ENCODE measurements around the gene RGS19.
A peak's percentile ranks its signal among the peaks of the same experiment; 100 is the strongest.
"Not testable (repeated sequence)": the region's sequence is repeated elsewhere in the genome, so short reads cannot be mapped to it uniquely, and the experiment has no call there.

RGS19 gene, protein sequence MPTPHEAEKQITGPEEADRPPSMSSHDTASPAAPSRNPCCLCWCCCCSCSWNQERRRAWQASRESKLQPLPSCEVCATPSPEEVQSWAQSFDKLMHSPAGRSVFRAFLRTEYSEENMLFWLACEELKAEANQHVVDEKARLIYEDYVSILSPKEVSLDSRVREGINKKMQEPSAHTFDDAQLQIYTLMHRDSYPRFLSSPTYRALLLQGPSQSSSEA

DNA sequence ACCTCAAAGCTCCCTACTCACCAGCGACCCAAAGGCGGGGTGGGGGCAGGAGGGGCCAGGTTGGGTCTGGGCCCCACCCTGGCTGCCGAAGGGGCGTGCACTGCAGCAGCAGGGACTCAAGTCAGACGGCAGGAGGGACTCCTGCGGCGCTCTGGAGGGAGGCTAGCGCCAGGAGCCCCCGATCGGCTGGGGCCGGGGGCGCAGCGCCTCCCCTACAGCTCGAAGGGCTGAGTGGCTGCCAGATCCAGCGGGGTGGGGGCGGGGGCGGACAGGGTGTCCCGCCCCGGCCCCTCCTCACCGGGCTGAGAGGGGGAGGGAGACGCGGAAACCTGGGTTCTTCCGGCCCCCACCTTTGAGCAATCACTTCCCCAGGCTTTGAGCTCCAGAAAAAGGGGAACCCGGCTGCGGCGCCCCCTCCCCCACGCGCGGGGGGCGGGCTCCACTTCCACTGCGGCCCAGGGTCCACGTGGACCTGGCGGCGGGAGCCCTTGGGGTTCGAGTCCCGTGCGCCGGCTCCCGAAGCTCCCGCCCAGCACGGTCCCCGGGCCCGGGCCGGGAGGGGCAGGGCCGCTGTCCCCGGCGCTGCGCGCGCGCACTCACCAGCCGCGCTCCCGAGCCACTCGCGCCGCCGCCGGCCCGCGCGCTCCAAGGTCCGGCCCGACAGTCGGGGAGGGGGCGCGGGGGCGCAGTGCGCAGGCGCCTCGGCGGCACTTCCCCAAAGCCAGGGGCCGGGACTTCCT, at the start of gene RGS19:
TSS of gene RGS19 (minus strand) at position 246 of the 740 bp plus-strand sequence. CDS start 2,632 bp downstream, outside the sequence.
- peak; percentile 78 to 86 for DNase-seq

DNA sequence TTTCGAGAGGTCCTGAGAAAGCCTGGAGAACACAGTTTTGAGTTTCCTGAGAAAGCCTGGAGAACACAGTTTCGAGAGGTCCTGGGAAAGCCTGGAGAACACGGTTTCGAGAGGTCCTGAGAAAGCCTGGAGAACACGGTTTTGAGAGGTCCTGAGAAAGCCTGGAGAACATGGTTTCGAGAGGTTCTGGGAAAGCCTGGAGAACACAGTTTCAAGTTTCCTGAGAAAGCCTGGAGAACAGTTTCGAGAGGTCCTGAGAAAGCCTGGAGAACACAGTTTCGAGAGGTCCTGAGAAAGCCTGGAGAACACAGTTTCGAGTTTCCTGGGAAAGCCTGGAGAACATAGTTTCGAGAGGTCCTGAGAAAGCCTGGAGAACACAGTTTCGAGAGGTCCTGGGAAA, 44.2 kb upstream of the RGS19 start:
- DNase-seq = not testable (repeated sequence)

DNA sequence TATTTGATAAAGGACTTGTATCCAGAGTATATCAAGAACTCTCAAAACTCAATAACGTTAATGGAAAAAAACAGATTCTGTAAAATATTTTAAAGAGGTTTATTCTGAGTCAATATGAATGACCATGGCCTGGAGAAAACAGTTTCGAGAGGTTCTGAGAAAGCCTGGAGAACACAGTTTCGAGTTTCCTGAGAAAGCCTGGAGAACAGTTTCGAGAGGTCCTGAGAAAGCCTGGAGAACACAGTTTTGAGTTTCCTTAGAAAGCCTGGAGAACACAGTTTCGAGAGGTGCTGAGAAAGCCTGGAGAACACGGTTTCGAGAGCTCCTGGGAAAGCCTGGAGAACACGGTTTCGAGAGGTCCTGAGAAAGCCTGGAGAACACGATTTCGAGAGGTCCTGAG, 43.6 kb upstream of the RGS19 start:
- DNase-seq = not testable (repeated sequence)

- no peak for DNase-seq
Observed at GRCh38 chr20:64121586-64121985, 42.3 kb upstream of the RGS19 start.

- DNase-seq = no peak
Observed at GRCh38 chr20:64119681-64120341, 40.5 kb upstream of the RGS19 start.

DNA sequence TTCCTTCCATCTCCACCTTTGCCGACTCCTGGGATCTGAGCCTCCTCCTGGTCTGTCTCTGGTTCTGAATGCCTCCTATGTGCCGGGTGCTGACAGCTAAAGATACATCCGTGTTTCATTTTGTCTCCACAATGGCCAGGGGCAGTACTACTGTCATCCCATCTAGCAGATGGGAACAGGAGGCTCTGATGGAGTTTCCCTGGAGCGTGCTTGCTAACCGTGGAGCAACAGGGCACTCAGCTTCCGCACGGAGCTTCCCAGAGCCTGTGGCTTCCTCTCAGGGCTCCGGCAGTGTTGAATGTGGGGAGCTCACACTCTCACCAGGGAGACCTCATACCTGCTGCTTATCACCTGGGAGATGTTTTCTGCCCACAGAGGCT, 40.0 kb upstream of the RGS19 start:
- DNase-seq = no peak

DNA sequence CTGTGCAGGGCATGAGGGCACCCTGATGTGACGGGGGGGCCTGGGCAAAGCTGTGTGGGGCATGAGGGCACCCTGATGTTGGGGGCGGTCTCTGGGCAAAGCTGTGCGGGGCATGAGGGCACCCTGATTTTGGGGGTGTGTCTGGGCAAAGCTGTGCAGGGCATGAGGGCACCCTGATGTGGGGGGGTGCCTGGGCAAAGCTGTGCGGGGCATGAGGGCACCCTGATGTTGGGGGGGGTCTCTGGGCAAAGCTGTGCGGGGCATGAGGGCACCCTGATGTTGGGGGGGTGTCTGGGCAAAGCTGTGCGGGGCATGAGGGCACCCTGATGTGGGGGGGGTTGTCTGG, 38.1 kb upstream of the RGS19 start:
- DNase-seq = not testable (repeated sequence)

DNA sequence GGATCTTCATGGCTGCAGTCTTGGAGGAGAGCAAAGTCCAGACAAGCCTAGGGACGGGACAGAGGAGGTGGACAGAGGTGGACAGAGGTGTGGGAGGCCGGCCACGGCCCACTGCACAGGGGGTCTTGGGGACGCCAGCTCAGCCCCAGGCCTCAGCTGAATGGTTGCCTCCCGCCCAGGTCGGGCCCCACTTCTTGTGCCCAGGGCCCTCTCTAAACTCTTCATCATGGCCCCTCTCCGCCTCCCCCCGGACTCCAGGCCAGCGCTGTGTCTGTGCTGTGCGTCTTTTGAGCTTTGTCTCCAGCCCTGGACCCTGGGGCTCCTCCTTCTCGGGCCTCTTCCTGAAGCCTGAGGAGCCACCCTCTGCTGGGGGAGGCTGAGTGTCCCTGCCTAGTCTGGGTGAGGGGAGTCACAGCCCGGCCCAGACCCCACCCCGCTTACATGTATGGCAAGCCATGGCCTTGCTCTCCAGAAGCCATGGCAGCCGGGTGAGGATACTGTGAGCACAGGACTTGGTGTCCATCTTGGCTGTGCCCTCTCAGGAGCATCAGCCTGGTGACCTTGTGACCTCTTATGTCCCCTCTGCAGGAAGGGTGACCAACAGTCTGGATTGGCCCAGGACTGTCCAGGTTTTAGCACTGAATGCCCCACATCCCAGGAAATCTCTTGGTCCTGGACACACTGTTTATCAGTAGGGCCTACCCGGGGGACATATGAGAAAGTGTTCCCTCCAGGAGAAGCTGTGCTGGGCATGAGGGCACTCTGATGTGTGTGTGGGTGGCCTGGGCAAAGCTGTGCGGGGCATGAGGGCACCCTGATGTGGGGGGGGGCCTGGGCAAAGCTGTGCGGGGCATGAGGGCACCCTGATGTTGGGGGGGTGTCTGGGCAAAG, 37.5 kb upstream of the RGS19 start:
- DNase-seq = no peak

GRCh38 chr20:64116016-64116415, 36.7 kb upstream of the RGS19 start:
- DNase-seq = no peak

DNA sequence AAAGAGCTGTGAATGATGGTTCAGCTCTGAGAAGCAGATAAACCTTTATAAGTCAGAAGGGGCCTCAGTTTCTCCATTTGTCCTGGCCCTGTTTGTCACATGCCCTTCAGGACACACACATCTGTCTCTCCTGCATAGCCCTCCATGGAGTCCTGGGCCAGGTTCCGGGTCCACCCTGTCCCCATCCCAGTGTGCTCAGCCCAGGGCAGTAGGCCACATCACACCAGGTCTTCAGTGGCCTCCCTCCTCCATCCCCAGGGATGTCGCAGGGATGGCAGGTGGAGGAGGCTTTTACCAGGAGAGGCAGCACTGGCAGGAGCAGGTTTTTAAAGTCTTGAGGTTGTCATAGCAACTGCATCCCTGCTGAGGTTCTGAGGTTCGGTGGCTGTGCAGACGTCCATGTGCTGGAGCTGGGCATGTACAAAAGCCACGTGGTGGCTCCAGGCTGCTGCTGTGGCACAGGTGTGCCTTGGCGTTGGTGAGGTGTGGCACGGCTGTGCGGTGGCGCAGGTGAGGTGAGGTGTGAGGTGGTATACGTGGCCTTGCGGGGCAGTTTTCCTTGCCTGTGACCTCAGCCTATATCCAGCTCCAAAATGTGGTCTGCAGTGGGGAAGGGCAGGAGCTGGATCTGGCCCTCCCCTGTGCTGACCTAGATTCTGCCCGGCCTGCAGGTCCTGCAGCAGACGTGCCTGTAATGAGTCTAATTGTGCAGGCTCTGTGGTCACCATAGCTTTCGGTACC, 36.0 kb upstream of the RGS19 start:
- no peak for DNase-seq

DNA sequence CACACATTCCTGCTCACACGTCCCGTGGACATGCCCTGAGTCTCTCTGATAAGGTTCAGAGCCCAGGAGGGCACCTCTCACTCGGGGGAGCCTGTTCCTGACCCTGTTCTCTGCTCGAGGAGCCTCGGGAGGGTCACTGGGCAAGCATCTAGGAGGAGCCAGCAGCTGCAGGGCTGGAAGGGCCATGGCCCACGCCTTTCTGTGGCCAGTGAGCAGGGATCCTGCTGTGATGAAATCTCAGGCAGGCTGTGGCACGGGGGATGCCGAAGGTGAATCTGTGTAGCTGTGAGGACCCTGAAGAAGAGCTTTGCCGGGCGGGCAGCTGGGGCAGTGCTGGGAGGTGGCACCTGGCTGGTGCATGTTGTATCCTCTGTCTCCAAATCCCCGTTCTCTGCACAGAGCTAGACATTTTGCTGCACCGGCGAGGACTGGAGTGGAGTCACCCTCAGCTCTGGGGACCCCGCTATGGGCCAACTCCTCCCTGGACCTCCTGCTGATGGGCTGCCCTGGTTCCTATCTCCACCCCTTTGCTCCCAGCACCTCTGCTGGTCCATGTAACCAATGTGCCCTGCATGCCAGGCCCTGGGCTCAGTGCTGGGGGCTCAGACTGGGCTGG, 35.1 kb upstream of the RGS19 start:
- DNase-seq = no peak

DNA sequence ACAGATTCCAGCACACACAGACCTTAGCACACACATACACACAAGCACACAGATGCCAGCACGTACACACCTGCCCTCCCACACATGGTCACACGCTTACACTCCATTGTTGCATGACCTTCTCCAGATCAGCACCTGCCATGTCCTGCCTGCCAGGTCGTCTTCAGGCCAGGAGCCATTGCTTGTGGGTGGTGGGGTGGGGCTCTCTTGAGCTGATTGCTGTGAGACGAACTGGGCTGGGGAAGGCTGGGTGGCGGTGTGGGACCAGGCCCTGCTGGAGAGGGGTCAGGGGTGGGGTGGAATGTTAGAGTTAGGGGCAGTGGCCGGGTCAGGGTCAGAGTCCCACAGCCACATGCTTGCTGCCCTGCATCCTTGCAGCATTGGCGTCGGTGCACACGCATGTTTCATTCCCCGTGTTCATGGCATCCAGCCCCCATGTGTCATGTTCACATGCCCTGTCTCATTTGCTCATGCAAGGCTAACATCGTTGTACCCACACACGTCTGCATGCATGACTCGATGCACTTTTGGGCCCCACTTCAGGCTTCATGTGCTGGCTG, 34.6 kb upstream of the RGS19 start:
- no peak for DNase-seq

GRCh38 chr20:64113444-64113775, 34.1 kb upstream of the RGS19 start:
- no peak for DNase-seq

GRCh38 chr20:64112691-64113443, 33.5 kb upstream of the RGS19 start:
- DNase-seq = no peak

DNA sequence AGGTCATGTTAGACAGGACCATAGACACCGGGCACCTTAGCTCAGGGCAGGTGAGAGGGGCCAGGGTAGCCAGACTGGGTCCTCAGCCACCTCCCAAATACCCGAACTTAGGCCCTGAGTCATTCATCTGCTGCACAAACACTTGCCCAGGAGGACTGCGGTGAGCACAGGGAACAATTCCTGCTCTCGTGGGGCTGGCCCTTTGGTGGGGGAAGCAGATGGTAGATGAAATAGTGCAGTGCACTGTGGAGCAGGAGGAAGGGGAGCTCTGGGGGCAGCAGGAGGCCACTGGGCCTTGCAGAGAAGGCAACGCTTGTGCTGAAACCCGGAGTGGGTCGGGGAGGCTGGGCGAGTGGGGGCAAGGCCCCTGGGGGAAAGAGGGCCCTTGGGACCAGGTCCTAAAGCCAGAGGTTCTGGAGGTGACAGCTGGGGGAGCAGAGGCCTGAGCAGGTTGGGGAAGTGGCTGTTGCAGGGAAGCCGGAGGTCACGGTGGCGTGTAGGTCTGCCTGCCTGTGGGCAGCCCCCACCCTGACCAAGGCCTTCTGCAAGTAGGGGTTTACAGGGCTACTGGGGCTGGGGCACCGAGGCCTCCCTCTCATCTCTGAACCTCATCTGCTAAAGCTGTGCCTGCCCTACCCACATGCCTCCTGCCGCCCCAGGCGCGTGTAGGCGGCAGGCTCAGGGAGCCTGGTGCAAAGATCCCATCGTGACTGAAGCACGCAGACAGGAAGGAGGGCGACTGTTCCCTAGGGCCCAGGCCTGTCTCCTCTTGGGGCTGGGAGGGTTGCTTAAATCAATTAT, 32.7 kb upstream of the RGS19 start:
- no peak for DNase-seq

- DNase-seq = no peak
Observed at GRCh38 chr20:64110411-64111068, 31.2 kb upstream of the RGS19 start.

DNA sequence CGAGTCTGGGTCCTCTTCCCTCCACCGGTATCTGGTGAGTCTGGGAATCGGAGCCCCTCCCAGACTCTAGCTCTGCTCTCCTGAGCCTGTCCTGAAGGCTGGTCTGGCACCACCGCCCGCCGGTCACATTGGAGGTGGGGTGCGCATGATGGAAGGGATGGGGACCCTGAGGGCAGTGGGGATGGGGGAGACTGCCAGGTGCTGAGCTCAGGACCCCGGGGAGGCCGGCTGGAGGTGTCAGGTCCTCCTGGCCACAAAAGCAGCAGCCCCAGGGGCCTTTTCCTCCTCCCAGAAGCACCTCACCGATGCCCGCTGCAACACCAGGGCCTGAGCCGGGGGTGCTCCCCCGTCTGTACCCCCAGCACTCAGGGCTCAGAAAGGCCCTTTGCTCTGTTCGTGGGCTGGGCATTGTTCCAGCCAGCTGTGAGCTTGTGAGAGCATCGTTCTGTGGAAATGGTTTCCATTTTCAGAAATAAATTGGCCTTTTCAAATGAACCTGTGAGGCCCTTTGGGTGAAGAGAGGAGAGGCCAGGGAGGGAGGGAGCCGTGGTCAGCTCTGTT, 30.6 kb upstream of the RGS19 start:
- no peak for DNase-seq

GRCh38 chr20:64108731-64109681, 29.7 kb upstream of the RGS19 start:
- no peak for DNase-seq

Data from CD4-positive, alpha-beta T cell treated with Interferon alpha-2 for 1 hour (primary cell).